HG02759 (cell line): Measurements from ENCODE around the gene RAB4A.

Source experiments
- ATAC-seq: cut with Tn5 transposase; IDR thresholded peaks from one replicate; pipeline ENCODE4 v1.9.1; 2021; ENCODE audit warnings: mild to moderate bottlenecking, moderate library complexity; ENCODE audit not compliant: unreplicated experiment

Gene RAB4A

DNA sequence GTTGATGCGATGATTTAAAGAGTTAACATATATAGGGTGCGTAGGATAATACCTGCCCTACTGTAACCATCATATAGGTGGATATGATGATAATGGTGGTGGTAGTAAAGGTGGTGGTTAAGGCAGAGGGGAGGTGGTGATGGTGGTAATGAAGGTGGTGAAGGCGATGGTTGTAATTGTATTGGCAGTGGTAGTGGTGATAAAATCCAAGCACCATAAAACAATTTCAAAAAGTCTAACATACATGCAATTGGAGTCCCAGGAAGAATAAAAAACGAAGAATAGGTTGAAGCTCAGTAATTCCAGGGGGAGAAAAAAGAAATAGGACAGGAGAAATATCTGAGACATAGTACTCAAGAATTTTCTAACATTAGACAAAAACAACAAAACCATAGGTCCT lies 27.3 kb upstream of the RAB4A start:
- no peak for ATAC-seq

DNA sequence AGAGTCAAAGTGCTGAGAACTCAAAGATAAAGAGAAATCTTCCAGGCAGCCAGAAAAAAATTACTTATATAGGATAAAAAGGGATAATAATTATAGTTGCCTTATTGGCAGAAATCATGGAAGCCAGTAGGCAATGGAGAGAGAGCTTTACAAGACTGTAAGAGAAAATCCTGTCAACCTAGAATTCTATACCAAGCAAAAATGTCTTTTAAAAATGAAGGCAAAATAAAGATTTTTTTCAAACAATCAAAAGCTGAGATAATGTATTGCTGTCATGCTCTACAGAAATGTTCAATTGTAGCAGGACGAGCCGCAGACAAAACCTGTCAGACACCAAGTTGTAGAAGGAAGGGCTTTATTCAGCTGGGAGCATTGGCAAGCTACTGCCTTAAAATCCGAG lies 26.8 kb upstream of the RAB4A start:
- no peak for ATAC-seq

DNA sequence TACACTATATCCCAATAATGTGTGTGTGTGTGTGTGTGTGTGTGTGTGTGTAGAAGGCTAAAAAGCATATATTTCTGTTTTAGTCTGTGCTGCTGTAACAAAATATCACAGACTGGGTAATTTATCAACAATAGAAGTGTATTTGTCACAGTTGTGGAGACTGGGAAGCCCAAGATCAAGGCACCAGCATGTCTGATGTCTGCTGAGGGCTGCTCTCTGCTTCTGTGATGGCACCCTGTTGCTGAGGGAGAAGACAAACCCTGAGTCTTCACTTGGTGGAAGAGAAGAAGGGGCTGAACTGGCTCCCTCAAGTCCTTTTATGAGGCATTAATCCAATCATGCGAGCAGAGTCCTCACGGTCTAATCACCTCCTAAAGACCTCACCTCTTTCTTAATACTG lies 23.0 kb upstream of the RAB4A start:
- ATAC-seq: no peak

DNA sequence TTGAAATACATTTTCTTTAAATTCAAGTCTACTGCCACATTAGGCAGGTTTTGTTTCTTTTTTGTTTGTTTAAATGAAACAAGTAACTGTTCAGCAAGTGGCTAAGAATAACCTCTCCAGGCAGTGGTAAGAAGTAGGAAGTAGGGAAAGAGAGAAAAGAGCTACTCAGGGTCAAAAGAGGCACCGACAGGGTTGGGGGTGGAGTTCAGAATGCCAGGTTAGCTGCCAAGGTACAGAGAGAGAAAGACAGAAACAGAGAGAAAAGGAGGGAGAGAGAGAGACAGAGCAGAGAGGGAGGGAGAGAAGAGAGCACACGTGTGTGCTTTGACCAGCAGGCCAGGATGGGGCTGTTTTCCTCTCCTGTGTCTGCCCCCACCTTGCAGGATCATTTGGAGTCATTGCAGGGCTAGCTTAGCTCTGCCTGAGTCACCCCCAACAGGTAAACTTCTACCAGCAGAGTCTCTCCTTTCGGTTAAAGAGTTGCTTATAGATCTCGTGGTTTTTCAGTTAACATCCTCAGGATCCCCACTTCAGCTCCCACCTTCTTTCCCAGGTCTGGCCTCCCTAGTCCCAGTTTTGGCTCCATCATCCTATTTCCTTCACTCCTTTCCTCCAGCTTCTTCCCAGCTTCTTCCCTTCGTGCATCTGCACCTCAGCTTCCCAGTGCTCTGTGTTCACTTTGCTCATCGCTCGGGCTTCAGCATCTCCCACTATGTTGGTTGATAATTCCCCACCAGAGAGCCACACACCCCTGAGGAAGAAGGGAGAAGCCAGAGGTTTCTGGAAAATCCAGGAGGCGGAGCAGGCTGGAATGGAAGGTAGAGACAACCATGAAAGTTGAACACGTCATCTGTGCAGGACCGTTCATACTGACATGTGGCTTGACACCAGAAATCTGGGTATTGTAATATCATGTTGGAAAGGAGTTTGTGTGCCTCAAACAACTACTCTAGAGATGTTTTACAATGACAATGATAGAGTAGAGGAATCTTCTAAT lies 21.8 kb upstream of the RAB4A start:
- ATAC-seq: no peak

DNA sequence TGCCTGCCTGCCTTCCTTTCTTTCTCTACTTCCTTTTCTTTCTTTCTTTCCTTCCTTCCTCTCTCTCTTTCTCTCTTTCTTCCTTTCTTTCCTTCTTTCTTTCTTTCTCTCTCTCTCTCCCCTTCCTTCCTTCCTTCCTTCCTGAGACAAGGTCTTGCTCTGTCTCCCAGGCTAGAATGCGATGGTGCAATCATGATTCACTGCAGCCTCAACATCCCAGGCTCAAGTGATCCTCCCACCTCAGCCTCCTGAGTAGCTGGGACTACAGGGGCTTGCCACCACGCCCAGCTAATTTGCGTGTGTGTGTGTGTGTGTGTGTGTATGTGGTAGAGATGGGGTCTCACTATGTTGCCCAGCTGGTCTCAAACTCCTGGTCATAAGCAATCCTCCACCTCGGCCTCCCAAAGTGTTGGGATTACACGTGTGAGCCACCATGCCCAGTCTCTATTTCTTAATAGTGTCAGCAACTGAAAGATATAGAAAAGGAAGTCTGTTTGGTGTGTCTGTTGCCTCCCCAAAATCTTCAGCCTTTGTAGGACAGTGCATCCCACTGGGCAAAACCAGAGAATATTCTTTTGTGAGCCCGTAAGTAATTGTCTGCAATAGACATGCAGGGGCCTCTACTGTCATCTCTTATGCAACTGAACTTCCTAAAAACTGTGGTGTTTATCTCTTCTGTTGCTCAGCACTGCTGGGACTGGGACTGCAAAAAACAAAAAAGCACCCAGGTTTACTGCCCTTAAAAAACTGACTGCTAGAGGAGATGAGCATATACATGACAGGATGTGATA lies 20.9 kb upstream of the RAB4A start:
- no peak for ATAC-seq

DNA sequence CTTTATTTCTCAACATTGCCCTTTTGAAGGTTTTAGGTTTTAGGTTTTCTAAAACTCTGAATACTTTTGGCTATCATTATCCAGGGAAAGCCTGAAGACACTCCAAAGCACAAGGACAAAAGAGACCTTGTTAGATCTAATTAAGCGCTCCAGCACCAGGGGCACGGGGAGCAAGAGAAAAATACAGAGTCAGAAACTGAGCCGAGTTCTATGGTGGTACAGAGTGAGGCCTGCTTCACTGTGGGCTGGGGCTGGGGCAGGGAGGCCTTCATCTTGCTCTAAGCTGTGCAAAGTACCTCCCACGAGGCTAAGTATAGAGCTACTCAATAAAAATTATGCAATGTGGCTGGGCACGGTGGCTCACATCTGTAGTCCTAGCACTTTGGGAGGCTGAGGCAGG lies 19.7 kb upstream of the RAB4A start:
- ATAC-seq: no peak

DNA sequence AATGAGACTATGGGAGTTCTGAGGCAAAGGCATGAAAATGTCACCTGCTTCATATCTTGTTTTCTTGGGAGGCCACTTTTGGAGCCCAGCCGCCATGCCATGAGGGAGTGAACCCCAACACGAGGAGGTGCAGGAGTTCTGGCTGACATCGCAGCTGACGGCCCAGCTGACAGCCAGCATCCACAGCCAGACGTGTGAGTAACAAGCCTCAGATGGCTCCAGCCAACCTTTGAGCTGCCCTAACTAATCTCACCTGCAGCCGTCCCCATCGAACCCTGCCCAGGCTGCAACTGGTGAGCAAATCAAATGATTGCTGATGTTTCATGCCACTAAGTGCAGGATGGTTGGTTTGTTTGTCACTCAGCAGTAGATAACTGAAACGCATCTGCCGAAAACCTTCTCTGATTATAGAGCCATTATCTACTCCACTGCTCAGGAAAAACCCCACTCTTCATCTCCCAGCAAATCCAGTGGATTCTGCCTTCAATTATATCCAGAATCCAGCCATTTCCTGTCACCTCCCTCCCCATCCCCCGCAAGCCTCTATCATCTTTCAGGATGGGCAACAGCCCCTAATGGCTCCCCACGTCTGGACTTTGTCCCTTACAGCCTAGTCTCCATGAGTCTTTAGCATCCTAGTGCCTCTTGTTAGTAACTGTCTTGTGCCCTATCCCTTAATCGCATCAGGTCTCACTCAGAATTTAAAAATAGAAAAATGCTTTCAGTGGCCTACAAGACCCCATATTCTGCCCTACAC lies 18.5 kb upstream of the RAB4A start:
- no peak for ATAC-seq

DNA sequence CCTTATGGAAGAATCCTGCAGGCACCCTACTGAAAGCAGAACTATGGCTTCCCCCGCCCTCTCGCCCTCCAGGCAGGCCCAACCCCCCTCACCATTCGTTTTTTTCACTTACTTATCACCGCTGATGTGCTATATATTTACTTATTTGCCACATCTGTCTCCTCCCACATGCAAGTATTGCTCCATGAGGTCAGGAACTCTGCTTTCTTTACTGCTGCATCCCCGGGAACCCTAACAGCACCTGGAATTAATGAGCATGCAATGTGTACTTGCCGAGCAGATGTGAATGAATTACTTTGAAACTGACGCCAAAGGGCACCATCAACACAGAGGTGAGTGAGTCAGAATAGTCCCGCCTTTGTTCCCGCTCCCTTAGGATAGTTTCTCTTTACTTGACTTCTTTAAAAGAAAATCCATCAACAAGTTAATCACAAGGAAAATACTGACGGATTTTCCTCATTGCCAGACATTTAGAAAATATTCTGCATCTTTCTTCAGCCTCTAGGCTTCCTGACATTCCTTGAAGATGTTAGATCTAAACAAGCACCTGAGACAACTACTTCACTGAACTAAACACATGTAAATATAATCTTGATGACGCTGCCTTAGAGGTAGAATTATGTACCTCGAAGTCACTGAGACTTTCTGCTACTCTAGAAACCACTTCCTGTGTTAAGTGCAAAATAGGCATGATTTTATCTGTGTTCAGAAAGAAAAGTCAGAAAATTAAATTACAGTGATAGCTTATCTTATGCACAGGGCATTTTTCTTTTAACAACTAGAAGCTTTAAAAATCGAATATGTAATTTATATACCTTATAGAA lies 17.5 kb upstream of the RAB4A start:
- ATAC-seq: no peak

DNA sequence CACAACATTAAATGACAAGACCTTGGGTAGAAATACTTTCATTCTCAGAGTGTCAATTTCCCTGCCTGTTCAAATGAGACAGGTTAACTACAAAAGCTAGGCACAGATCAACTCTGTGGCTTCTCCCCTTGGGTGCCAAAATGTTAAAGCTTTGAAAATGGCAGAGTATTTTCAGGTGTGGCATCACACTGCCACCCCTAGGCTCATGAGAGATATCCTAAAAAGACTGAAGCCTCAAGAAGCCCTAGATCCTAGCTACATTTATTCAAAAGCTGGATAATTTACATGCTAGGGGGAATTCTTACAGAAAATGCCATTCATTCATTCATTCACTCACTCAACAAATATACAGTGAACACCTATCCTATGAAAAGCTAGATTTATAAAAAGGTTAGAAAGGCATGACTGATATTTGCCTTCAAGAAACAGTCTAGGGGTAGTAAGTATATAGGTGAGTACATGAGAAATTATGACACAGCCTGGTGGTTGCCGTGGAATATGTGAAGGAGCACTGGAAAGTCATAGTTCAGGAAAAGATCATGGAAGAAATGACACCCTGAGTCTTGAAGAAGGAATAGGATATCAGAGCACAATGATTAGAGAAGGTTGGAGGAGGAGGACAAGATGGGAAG lies 15.9 kb upstream of the RAB4A start:
- ATAC-seq: no peak

DNA sequence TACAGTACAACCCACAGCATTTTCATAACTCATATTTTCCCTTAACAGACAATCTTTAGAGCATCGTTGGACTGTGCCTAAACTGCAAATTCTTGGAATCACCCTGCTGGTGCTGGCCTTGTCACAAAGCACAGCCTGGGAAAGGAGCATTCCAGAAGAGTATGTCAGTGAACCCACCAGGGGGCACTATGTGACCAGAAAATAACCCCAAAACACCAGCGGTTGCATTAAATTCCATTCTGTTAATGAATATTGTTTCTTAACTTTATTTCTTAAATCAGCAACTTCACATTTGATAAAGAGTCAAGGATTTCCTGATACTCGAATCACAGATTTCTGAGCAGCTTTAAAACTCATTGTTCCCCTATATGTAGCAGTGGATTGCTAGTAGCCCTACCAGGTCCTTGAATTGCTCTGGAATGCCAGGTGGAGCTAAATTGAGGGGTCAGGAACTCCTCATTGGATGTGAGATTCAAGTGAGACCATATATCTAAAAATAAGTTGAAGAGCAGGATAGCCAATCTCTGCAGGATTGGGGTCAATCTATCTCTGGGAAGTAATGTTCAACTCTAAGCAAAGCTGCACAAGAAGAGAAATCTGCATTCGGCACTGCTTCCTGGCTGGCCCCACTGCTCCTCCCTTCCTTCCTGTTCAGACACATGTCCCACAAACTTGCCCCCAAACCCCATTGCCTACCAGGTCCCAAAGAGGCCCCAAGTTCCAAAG lies 12.7 kb upstream of the RAB4A start:
- no peak for ATAC-seq

DNA sequence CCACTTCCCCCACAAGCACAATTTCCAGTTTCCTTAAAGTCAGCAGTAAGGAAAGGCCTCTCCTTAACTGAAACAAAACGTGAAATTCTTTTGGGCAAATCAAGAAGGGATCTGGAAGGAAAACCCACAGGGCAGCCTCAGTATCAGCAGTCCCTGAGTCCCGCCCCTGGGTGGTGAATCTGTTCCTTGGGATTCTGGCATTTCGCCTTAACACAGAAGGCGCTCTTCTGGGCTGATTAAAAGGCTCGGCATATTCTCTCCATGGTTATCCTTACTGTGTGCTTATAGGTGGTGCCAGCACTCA lies 12.2 kb upstream of the RAB4A start:
- no peak for ATAC-seq

DNA sequence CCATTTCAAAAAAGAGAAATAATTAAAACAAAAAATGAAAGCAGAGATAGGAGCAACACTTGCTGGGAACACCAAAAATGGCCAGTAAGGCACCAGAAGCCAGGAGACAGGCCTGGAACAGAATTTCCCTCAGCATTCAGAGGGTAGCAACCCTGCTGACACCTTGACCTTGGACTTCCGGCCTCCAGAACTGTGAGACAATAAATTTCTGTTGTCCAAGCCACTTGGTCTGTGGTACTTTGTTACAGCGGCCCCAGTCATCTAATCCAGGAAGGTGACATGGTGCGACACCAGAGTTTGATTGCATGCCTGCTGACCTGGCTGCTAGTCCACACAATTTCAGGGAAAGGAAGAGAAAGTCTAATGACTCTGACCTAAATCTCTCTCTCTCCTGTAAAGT lies 10.6 kb upstream of the RAB4A start:
- ATAC-seq: no peak

DNA sequence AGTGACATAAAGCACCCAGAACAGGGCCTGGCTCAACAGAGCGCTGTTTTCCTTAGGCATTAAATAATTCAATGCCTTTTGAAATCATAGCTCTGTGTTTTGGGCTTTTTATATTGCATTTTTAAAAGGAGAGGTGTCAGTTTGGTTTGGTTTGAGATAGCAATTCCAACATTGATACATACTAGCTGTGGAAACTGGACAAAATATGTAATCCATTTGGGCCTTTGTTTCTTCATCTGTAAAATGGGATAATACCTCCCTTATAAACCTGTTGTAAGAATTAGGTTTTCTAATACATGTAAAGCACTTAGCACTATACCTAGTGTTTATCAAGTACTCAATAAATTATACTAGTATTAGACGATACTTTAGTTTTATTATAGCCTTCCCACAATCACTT lies 8.7 kb upstream of the RAB4A start:
- no peak for ATAC-seq

DNA sequence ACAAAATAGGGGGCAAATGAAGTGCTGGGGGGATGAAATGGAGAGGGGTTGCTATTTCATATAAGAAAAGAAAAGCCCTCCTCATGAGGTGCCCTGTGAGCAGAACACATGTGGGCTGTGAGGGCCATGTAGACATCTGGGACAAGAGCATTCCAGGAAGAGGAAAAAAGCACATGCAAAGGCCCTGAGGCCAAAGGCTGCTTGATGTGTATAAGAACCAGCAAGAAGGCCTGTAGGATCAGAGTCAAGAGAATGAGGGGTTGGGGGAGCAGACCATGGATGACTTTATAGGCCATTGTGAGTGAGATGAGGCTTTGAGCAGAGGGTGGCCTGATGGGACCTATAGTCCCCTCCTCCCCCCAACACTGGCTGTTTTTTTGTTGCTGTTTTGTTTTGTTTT lies 7.7 kb upstream of the RAB4A start:
- no peak for ATAC-seq

DNA sequence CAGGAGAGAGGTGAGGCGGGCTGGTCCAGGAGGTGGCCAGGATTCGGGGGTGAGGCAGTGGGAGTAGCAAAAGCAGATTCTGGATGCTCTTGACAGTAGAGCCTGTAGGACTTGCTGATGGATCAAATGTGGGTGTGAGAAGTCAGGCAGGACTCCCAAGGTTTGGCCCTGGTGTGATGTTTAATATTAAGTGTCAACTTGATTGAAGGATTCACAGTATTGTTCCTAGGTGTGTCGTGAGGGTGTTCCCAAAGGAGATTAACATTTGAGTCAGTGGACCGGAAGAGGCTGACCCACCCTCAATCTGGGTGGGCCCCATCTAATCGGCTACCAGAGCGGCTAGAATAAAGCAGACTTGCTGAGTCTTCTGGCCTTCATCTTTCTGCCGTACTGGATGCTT lies 6.8 kb upstream of the RAB4A start:
- no peak for ATAC-seq

DNA sequence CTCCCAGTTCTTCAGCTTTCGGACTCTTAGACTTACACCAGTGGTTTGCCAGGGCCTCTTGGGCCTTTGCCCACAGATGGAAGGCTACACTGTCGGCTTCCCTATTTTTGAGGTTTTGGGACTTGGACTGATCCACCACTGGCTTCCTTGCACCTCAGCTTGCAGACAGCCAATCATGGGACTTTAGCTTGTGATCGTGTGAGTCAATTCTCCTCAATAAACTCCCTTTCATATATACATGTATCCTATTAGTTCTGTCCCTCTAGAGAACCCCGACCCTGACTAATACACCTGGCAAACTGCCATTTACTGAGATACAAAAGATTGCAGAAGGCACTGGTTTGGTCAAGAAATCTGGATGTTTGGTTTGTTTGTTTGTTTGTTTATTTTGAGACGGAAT lies 6.4 kb upstream of the RAB4A start:
- ATAC-seq: no peak

DNA sequence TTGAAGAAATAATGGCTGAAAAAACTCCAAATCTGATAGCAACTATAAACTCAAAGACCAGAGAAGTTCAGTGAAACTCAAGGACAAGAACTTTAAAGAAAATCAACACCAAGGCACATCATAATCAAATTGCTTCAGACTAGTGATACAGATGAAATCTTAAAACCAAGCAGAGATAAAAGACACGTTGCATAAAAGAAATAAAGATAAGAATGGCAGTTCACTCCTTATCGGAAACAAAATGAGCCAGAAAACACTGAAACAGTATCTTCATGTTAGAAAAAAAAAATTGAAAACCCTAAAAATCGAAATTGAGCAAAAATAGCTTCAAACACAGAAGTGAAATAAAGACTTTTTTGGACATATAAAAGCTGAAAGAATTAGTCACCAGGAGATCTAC lies 4.6 kb upstream of the RAB4A start:
- no peak for ATAC-seq

DNA sequence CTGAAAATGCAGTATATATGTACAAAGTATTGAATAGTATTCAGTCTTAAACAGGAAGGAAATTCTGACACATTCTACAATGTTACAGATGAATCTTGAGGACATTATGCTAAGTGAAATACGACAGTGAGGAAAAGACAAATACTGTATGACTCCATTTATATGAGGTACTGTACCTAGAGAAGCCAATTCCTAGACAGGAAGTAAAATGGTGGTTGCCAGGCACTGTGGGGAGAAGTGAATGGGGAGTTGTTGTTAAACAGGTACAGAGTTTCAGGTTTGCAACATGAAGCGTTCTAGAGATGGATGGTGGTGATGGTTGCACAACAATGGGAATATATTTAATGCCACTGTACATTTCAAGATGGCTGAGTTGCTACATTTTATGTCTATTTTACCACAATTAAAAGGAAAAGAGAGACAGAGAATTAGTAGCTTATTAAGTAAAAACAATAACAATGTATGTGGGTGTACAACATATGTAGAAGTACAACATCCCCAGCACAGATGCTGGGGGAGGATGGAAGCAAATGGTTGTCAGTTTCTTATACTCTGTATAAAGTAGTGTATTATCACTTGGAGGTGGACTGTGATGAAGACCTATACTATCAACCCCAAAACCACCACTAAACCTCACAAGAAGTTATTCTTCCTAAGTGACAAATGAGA lies 3.9 kb upstream of the RAB4A start:
- ATAC-seq: no peak

DNA sequence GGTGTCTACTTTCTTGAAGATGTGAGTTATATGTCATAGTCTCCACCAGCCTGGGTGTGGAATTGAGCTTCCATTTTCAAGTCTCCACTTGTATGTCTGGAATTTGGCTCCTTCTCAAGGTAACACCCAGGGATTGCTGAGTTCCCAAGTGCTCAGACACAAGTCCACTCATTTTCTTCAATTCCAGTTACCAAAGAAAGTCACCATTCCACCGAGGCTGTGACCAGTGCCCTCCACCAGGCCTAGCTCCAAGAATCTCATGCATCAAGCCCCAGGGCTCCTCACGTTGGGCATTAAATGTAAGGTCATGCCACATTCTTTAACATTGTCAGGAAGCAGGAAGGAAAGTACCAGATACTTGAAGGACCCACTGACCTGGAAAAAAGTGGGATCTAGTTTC lies 2.4 kb upstream of the RAB4A start:
- no peak for ATAC-seq
